T47D (cell line): ENCODE measurements around the gene MGAT4A.
A peak's percentile ranks its signal among the peaks of the same experiment; 100 is the strongest.

ENCODE experiments used
- DNase-seq, 2 experiments: peaks; one replicate each; pipeline versions ENCODE4 v3.0.0 to v3.0.0-alpha.2; 2011 to 2012; ENCODE audit warnings: low read depth in 1 of 2, low spot score in 1 of 2
- JUND ChIP-seq: IDR thresholded peaks from 2 replicates; pipeline ENCODE4 v1.6.1; 2012; ENCODE audit warnings: low read depth
- in situ Hi-C: cut with HindIII; loops from 2 replicates; pipeline ENCODE4 v1.10.0; 2016; ENCODE audit warnings: low sequenced_read_pairs, low pct_unique_long_range_greater_than_20kb

The MGAT4A gene

GRCh38 chr2:98571121-98571701 is 159.7 kb downstream of the MGAT4A start:
- no peak for DNase-seq
- in situ Hi-C loops, result no loop called here

GRCh38 chr2:98570356-98570755 is 160.6 kb downstream of the MGAT4A start:
- no peak for DNase-seq
- in situ Hi-C loops, result no loop called here

More at GRCh38 chr2:98571121-98571701, 159.7 kb downstream of the MGAT4A start:
- no peak for TF ChIP-seq JUND

GRCh38 chr2:98569915-98570314 is 161.0 kb downstream of the MGAT4A start:
- no peak for TF ChIP-seq JUND
- DNase-seq, result no peak
- in situ Hi-C loops, result no loop called here

More at GRCh38 chr2:98570356-98570755, 160.6 kb downstream of the MGAT4A start:
- TF ChIP-seq JUND, result no peak

- DNase-seq, result peak; percentile 38 to 59
- TF ChIP-seq JUND, result no peak
- in situ Hi-C loops, result no loop called here
These were observed 161.6 kb downstream of the MGAT4A start for GRCh38 chr2:98569197-98569793.
